Thyroid gland (tissue), 4 donors: ENCODE measurements around the gene ATP1B1.

Source experiments
- CTCF ChIP-seq, 6 experiments: fragments of 200-600 bp in 3 of 6; fragments of 450-650 bp in 3 of 6; sonication (generic) in 3 of 6; IDR thresholded peaks; one replicate each; pipeline ENCODE4 v1.5.1; 2016 to 2019; ENCODE audit warnings: antibody characterized with exemption in 6 of 6, mild to moderate bottlenecking in 2 of 6, inconsistent platforms in 1 of 6, moderate library complexity in 1 of 6
- POLR2A ChIP-seq, 2 donors: fragments of 450-650 bp; IDR thresholded peaks; one replicate each; pipeline ENCODE4 v1.6.1; 2017; ENCODE audit warnings: antibody characterized with exemption in 2 of 2, mild to moderate bottlenecking in 2 of 2, moderate library complexity in 1 of 2

DNA sequence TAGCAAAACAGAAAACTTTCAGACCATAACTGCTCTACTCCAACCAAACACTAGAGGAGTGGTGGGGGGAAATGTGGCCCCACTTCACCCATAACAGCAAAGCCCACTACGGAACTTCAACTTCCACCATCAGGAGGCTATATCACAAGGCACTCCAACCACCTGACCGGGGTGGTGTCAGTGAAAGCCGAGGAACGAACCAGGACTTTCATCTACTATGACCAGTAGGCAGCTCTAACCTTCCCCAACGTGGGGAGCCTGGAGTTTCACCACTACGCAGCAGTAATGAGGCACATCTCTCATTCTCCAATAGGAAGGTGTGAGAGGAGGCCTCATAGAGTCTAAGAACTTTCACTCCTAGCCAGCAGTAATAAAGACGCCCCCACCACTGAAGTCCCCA is 42.4 kb upstream of the ATP1B1 start:
- TF ChIP-seq CTCF (IDR thresholded peaks at IDR 0.05) (no peak), POLR2A (IDR thresholded peaks at IDR 0.05) (no peak)
